Measurements from ENCODE around the gene SMARCA1. TPM values are rescaled to one million over a fixed set of nuclear protein-coding genes. Genes with fewer than 3 reads are reported as not detected.

SMARCA1 gene
- total RNA-seq, 1 donor from 2014 or later = 116 TPM

DNA sequence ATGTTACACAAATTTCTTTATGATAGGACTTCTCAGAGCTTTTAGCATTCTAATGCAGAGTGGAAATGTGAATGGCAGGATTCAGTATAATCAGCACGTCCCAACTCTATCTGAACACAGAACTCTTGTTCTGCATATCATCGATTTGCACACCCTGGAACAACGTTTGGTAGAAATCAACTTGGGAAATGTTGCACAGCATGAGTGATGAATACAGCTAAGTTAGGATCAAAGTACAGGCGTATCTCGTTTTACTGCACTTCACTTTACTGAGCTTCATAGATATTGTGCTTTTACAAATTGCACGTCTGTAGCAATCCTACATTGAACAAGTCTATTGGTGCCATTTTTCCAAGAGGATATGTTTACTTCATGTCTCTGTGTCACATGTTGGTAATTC, 70.8 kb downstream of the SMARCA1 start:
- Mint-ChIP-seq H3K36me3 (peaks cover 47% of the 10 kb centered on the region), H3K4me3 (no peak overlapping the region), H3K9me3 (peaks cover 24% of the 10 kb centered on the region), H3K27ac (no peak overlapping the region), H3K4me1 (no peaks in the 10 kb centered on the region), H3K27me3 (ENCODE audit: low read depth) (no peaks in the 10 kb centered on the region)
- TF ChIP-seq, protein P1, sequence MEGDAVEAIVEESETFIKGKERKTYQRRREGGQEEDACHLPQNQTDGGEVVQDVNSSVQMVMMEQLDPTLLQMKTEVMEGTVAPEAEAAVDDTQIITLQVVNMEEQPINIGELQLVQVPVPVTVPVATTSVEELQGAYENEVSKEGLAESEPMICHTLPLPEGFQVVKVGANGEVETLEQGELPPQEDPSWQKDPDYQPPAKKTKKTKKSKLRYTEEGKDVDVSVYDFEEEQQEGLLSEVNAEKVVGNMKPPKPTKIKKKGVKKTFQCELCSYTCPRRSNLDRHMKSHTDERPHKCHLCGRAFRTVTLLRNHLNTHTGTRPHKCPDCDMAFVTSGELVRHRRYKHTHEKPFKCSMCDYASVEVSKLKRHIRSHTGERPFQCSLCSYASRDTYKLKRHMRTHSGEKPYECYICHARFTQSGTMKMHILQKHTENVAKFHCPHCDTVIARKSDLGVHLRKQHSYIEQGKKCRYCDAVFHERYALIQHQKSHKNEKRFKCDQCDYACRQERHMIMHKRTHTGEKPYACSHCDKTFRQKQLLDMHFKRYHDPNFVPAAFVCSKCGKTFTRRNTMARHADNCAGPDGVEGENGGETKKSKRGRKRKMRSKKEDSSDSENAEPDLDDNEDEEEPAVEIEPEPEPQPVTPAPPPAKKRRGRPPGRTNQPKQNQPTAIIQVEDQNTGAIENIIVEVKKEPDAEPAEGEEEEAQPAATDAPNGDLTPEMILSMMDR (IDR thresholded peaks at IDR 0.05; ENCODE audit: unreplicated experiment) = no peak
- DNase-seq (ENCODE audit: low spot score in 2 of 2, unreplicated experiment in 2 of 2) = no peak

DNA sequence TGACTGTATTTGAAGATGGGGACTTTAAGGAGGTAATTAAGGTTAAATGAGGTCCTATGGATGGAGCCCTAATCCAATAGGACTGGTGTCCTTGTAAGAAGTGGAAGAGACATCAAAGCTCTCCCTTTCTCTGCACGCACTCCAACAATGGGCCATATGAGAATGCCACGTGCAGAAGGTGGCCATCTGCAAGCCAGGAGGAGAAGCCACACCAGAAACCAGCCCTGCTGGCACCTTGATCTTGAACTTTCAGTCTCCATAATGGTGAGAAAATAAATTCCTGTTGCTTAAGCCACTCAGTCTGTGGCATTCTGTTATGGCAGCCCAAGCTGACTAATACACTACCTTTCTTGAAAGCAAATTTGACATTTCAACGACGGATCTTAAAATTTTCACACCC, 73.2 kb downstream of the SMARCA1 start:
- peaks cover 44% of the 10 kb centered on the region for H3K36me3 Mint-ChIP-seq
- TF ChIP-seq, protein P1 (IDR thresholded peaks at IDR 0.05; ENCODE audit: unreplicated experiment) = no peak
- DNase-seq (ENCODE audit: low spot score in 2 of 2, unreplicated experiment in 2 of 2) = no peak
- H3K27ac Mint-ChIP-seq = no peak overlapping the region
- H3K27me3 Mint-ChIP-seq (ENCODE audit: low read depth) = no peaks in the 10 kb centered on the region
- H3K4me1 Mint-ChIP-seq = no peaks in the 10 kb centered on the region
- no peak overlapping the region for H3K4me3 Mint-ChIP-seq
- peaks cover 20% of the 10 kb centered on the region for H3K9me3 Mint-ChIP-seq

DNA sequence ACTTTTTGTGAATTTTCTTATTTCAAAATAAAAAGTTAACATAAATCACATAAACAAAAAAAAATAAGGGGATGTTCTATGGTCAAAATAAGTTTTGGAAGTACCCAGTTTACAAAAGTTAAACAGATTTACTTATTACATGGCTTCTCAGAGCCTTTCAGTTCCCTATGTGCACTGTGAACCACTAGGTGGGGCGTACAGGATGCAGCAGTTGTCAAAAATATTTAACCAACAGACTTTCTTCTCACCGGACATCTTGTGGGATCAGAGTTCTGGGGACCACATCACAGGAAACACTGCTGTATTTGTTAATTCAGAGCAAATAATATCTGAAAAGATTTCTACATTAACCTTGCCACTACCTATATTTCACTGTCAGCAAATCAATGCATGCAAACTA, 74.1 kb downstream of the SMARCA1 start:
- peaks cover 45% of the 10 kb centered on the region for H3K36me3 Mint-ChIP-seq
- DNase-seq (ENCODE audit: low spot score in 2 of 2, unreplicated experiment in 2 of 2) = no peak
- H3K9me3 Mint-ChIP-seq = peaks cover 15% of the 10 kb centered on the region
- H3K4me1 Mint-ChIP-seq = no peaks in the 10 kb centered on the region
- no peak overlapping the region for H3K4me3 Mint-ChIP-seq
- TF ChIP-seq, protein P1 (IDR thresholded peaks at IDR 0.05; ENCODE audit: unreplicated experiment) = no peak
- no peaks in the 10 kb centered on the region for H3K27me3 Mint-ChIP-seq (ENCODE audit: low read depth)
- no peak overlapping the region for H3K27ac Mint-ChIP-seq

DNA sequence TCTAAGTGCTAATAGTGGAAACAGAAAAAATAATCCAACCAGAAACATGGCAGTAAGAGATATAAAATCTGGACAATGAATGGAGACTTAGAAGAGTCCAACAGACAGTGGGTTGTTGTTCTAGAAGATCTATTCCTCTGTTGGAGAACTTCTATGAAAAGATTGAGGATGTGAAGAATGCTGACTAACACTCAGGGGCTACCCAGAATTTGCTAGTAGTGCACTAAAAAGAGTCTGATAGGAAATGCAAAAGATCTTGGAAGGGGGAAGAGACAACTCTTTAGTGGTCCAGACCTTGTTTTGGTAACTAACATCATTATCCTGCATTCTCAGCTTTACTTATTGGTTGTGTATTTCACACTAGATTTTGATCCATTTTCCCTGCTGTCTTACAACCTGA, 77.9 kb downstream of the SMARCA1 start:
- DNase-seq (ENCODE audit: low spot score in 2 of 2, unreplicated experiment in 2 of 2) = no peak
- Mint-ChIP-seq H3K9me3 (peaks cover 12% of the 10 kb centered on the region), H3K4me3 (no peak overlapping the region), H3K36me3 (peaks cover 31% of the 10 kb centered on the region), H3K27me3 (ENCODE audit: low read depth) (no peaks in the 10 kb centered on the region), H3K4me1 (no peaks in the 10 kb centered on the region), H3K27ac (no peak overlapping the region)
- TF ChIP-seq, protein P1 (IDR thresholded peaks at IDR 0.05; ENCODE audit: unreplicated experiment) = no peak

DNA sequence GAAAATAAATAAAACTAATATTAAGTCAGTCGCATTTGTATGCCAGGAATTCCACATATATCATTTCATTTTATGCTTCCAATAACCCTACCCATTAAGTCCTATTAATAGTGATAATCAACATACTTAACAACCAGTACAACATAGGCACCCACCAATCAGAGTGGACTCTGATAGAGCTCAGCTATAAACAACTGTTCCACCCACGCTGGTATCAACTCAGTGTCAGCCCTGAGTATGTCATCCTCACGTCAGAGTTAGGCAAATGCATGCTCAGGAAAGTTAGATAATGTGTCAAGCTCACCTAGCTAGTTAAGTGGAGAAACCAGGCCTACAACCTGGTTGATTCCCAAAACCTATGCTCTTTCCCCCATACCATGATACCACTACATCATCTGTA, 89.3 kb downstream of the SMARCA1 start:
- H3K4me3 Mint-ChIP-seq = no peak overlapping the region
- H3K4me1 Mint-ChIP-seq = no peaks in the 10 kb centered on the region
- TF ChIP-seq, protein P1 (IDR thresholded peaks at IDR 0.05; ENCODE audit: unreplicated experiment) = no peak
- peaks cover 26% of the 10 kb centered on the region for H3K36me3 Mint-ChIP-seq
- H3K27ac Mint-ChIP-seq = no peak overlapping the region
- H3K9me3 Mint-ChIP-seq = peaks cover 19% of the 10 kb centered on the region
- H3K27me3 Mint-ChIP-seq (ENCODE audit: low read depth) = no peaks in the 10 kb centered on the region
- no peak for DNase-seq (ENCODE audit: low spot score in 2 of 2, unreplicated experiment in 2 of 2)

DNA sequence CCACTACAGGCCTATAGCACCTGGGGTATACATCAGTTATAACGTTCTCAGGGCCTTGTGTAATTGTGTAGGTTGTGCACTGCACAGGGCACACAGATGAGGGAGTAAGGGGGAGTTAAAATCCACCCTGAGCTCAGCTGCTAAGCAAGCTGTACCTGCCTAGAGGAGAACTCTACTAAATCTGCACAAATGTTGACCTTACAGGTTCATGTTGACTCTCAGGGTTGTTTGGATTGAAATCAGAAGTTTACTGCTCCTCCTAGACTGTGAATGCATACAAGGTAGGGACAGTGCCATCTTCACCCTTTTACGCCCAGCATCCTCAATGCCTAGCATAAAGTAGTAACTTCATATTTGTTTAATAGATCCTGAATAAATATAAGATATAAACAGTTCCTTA, 89.8 kb downstream of the SMARCA1 start:
- peaks cover 30% of the 10 kb centered on the region for H3K36me3 Mint-ChIP-seq
- H3K9me3 Mint-ChIP-seq = peaks cover 24% of the 10 kb centered on the region
- H3K27ac Mint-ChIP-seq = no peak overlapping the region
- no peak for DNase-seq (ENCODE audit: low spot score in 2 of 2, unreplicated experiment in 2 of 2)
- no peaks in the 10 kb centered on the region for H3K4me1 Mint-ChIP-seq
- H3K27me3 Mint-ChIP-seq (ENCODE audit: low read depth) = no peaks in the 10 kb centered on the region
- H3K4me3 Mint-ChIP-seq = no peak overlapping the region
- TF ChIP-seq, protein P1 (IDR thresholded peaks at IDR 0.05; ENCODE audit: unreplicated experiment) = no peak
